Body of pancreas (tissue), 4 donors: ENCODE data around the gene C1orf94.

Source experiments
- CTCF ChIP-seq, 7 experiments: fragments of 450-650 bp in 4 of 7; fragments of 200-600 bp in 3 of 7; sonication (generic) in 3 of 7; IDR thresholded peaks; one replicate each; pipeline ENCODE4 v1.5.1; 2016 to 2019; ENCODE audit warnings: antibody characterized with exemption in 7 of 7
- POLR2A ChIP-seq, 3 donors: fragments of 450-650 bp; IDR thresholded peaks; one replicate each; pipeline ENCODE4 v1.6.1; 2016; ENCODE audit warnings: antibody characterized with exemption in 3 of 3, mild to moderate bottlenecking in 2 of 3

GRCh38 chr1:34186741-34187494, 10.2 kb downstream of the C1orf94 start:
- TF ChIP-seq CTCF (IDR thresholded peaks at IDR 0.05) (no peak), POLR2A (IDR thresholded peaks at IDR 0.05) (no peak)
